DOHH2 (cell line): ENCODE measurements around the gene PCDHGA3.

Experiments used
- H3F3A ChIP-seq: fragments of 200-600 bp; sonication (generic), shearing (Covaris generic); 2 replicates; pipeline ENCODE4 v1.6.0; 2016; ENCODE audit warnings: antibody characterized with exemption, mild to moderate bottlenecking; ENCODE audit not compliant: control insufficient read depth, insufficient read depth
- H3K27ac ChIP-seq: fragments of 200-600 bp; sonication (generic); 2 replicates; pipeline ENCODE4 v1.5.1; 2014; ENCODE audit warnings: low read depth, mild to moderate bottlenecking, low read length, moderate library complexity
- H3K27me3 ChIP-seq: fragments of 200-600 bp; sonication (generic); 2 replicates; pipeline ENCODE4 v1.6.1; 2014; ENCODE audit warnings: mild to moderate bottlenecking, low read length, mixed read lengths; ENCODE audit not compliant: control insufficient read depth
- H3K36me3 ChIP-seq: fragments of 200-600 bp; sonication (generic); 2 replicates; pipeline ENCODE4 v1.6.1; 2014; ENCODE audit warnings: mild to moderate bottlenecking, low read length, moderate library complexity, mixed read lengths; ENCODE audit not compliant: control insufficient read depth
- H3K4me1 ChIP-seq: fragments of 200-600 bp; sonication (generic); 2 replicates; pipeline ENCODE4 v1.6.1; 2014; ENCODE audit warnings: mild to moderate bottlenecking, low read length, mixed read lengths; ENCODE audit not compliant: control insufficient read depth
- H3K4me2 ChIP-seq: fragments of 200-600 bp; sonication (generic); 2 replicates; pipeline ENCODE4 v1.6.0; 2014; ENCODE audit warnings: mild to moderate bottlenecking, low read length, moderate library complexity
- H3K4me3 ChIP-seq: fragments of 200-600 bp; sonication (generic); 2 replicates; pipeline ENCODE4 v1.5.1; 2014; ENCODE audit warnings: mild to moderate bottlenecking, low read length, mixed read lengths
- H3K79me2 ChIP-seq: fragments of 200-600 bp; sonication (generic); 2 replicates; pipeline ENCODE4 v1.6.1; 2014; ENCODE audit warnings: mild to moderate bottlenecking, low read length, mixed read lengths; ENCODE audit not compliant: control insufficient read depth
- H3K9me2 ChIP-seq: fragments of 200-600 bp; sonication (generic); replicated peaks from 2 replicates; pipeline ENCODE4 v1.6.1; 2014; ENCODE audit warnings: mild to moderate bottlenecking, low read length, mixed read lengths; ENCODE audit not compliant: control insufficient read depth
- H3K9me3 ChIP-seq: fragments of 200-600 bp; sonication (generic); 2 replicates; pipeline ENCODE4 v1.6.1; 2014; ENCODE audit warnings: antibody characterized with exemption, low read length, mixed read lengths; ENCODE audit not compliant: control insufficient read depth, insufficient read depth
- H4K20me1 ChIP-seq: fragments of 200-600 bp; sonication (generic); 2 replicates; pipeline ENCODE4 v1.6.0; 2014; ENCODE audit warnings: low read depth, mild to moderate bottlenecking, antibody characterized with exemption, low read length, moderate library complexity; ENCODE audit not compliant: control insufficient read depth, insufficient read depth
- CTCF ChIP-seq: fragments of 200-600 bp; sonication (generic); IDR thresholded peaks from one replicate; pipeline ENCODE4 v1.5.1; 2014; ENCODE audit warnings: antibody characterized with exemption, mild to moderate bottlenecking, low read depth, low read length; ENCODE audit not compliant: poor library complexity, severe bottlenecking
- EZH2phosphoT487 ChIP-seq: fragments of 200-600 bp; sonication (generic); IDR thresholded peaks from 2 replicates; pipeline ENCODE4 v1.6.1; 2017; ENCODE audit warnings: borderline replicate concordance, mild to moderate bottlenecking, antibody characterized with exemption, low read length, moderate library complexity, mixed read lengths

PCDHGA3 gene

GRCh38 chr5:141356950-141357349 lies 13.3 kb downstream of the PCDHGA3 start:
- H4K20me1 ChIP-seq = no peaks in the 10 kb centered on the region
- no peak overlapping the region for H3K4me3 ChIP-seq
- H3K79me2 ChIP-seq = peaks cover 16% of the 10 kb centered on the region
- H3K9me2 ChIP-seq = no peaks in the 10 kb centered on the region
- H3F3A ChIP-seq = 0 out of 2 replicates have a peak, but pooled peaks cover 3% of the 10 kb centered on the region
- TF ChIP-seq CTCF = no peak
- no peak for TF ChIP-seq EZH2phosphoT487
- H3K27ac ChIP-seq = no peak overlapping the region
- peaks cover 18% of the 10 kb centered on the region for H3K4me1 ChIP-seq
- peaks cover 12% of the 10 kb centered on the region for H3K9me3 ChIP-seq
- no peaks in the 10 kb centered on the region for H3K27me3 ChIP-seq
- peaks cover 13% of the 10 kb centered on the region for H3K36me3 ChIP-seq
- no peak overlapping the region for H3K4me2 ChIP-seq

DNA sequence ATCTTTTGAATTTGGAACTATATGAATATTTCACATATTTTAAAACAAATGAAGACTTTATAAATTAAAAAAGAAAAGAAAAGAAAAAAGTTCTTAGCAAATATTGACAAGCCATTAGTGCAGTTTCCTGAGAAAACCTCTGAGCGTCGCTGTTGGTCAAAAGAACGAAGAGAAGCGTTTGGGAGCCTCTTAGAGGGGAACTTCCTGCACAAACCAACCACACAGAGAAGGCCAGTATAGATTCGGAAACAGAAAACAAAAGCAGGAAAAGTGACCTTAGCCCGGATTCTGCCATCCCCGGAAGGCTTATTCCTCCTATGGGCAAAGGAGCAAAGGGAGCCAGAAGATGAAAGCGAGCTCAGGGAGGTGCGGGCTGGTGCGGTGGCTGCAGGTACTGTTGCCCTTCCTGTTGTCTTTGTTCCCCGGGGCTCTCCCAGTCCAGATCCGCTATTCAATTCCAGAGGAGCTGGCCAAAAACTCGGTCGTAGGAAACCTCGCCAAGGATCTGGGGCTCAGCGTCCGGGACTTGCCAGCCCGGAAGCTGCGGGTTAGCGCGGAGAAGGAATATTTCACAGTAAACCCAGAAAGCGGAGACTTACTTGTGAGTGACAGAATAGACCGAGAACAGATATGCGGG lies 16.3 kb downstream of the PCDHGA3 start, which contains the start of gene PCDHGB2:
Gene PCDHGB2 (plus strand): TSS at position 205 of the 637 bp plus-strand sequence. CDS start 142 bp downstream, at position 347.
- Histone ChIP-seq H4K20me1 (no peaks in the 10 kb centered on the region), H3K9me2 (no peaks in the 10 kb centered on the region), H3K9me3 (peaks cover 31% of the 10 kb centered on the region), H3K79me2 (peaks cover 35% of the 10 kb centered on the region), H3K27ac (peak within 1 kb of the TSS; percentile 26), H3K4me1 (peaks cover 26% of the 10 kb centered on the region), H3K4me2 (peak within 1 kb of the TSS; percentile 81), H3K27me3 (no peaks in the 10 kb centered on the region), H3K4me3 (peak within 1 kb of the TSS; percentile 75), H3F3A (peaks cover 5% of the 10 kb centered on the region; the same call in 1 of the 2 replicates), H3K36me3 (peaks cover 38% of the 10 kb centered on the region)
- TF ChIP-seq EZH2phosphoT487 = no peak
- TF ChIP-seq CTCF = peak; percentile 63

GRCh38 chr5:141360685-141361084 lies 17.1 kb downstream of the PCDHGA3 start:
- peaks cover 39% of the 10 kb centered on the region for H3K9me3 ChIP-seq
- peak overlapping the region; percentile 81 for H3K4me2 ChIP-seq
- peaks cover 42% of the 10 kb centered on the region for H3K79me2 ChIP-seq
- H3K4me1 ChIP-seq = peaks cover 25% of the 10 kb centered on the region
- H3K27ac ChIP-seq = peak overlapping the region; percentile 26
- no peaks in the 10 kb centered on the region for H4K20me1 ChIP-seq
- TF ChIP-seq CTCF = no peak
- no peak for TF ChIP-seq EZH2phosphoT487
- H3F3A ChIP-seq = peaks cover 5% of the 10 kb centered on the region; the same call in 1 of the 2 replicates
- H3K27me3 ChIP-seq = no peaks in the 10 kb centered on the region
- H3K36me3 ChIP-seq = peaks cover 45% of the 10 kb centered on the region
- no peaks in the 10 kb centered on the region for H3K9me2 ChIP-seq
- peak overlapping the region; percentile 75 for H3K4me3 ChIP-seq
